SU-DHL-6 (cell line): Measurements from ENCODE around the gene LUC7L2.

Experiments
- H2AFZ ChIP-seq: fragments of 200-600 bp; sonication (generic); 2 replicates; pipeline ENCODE4 v1.6.1; 2014; ENCODE audit warnings: low read depth, mild to moderate bottlenecking, moderate library complexity, mixed read lengths, antibody characterized with exemption, low read length; ENCODE audit not compliant: severe bottlenecking
- H3F3A ChIP-seq: fragments of 200-600 bp; shearing (Covaris generic); 2 replicates; pipeline ENCODE4 v1.6.0; 2016; ENCODE audit warnings: antibody characterized with exemption, mild to moderate bottlenecking; ENCODE audit not compliant: insufficient read depth
- H3K27ac ChIP-seq: fragments of 200-600 bp; sonication (generic); 2 replicates; pipeline ENCODE4 v1.5.1; 2016; ENCODE audit warnings: low read depth, mild to moderate bottlenecking, low read length, moderate library complexity, mixed read lengths
- H3K27me3 ChIP-seq: fragments of 200-600 bp; sonication (generic), shearing (Covaris generic); 2 replicates; pipeline ENCODE4 v1.6.0; 2014; ENCODE audit warnings: mild to moderate bottlenecking, low read length
- H3K36me3 ChIP-seq: fragments of 200-600 bp; sonication (generic); 2 replicates; pipeline ENCODE4 v1.6.1; 2014; ENCODE audit warnings: mild to moderate bottlenecking, low read length, mixed read lengths
- H3K4me2 ChIP-seq: fragments of 300-600, 200-600 bp; shearing (Covaris generic), sonication (generic); 2 replicates; pipeline ENCODE4 v1.6.0; 2014; ENCODE audit warnings: low read length, low read depth, mild to moderate bottlenecking; ENCODE audit not compliant: poor library complexity, severe bottlenecking
- H3K4me3 ChIP-seq: fragments of 200-600 bp; sonication (generic); 2 replicates; pipeline ENCODE4 v1.5.1; 2014; ENCODE audit warnings: antibody characterized with exemption, low read length, mild to moderate bottlenecking, mixed read lengths; ENCODE audit not compliant: insufficient read depth, poor library complexity, severe bottlenecking
- H3K79me2 ChIP-seq: fragments of 200-600 bp; sonication (generic); 2 replicates; pipeline ENCODE4 v1.6.1; 2014; ENCODE audit warnings: mild to moderate bottlenecking, low read length, moderate library complexity; ENCODE audit not compliant: insufficient read depth
- H3K9ac ChIP-seq: fragments of 200-600 bp; sonication (generic); 2 replicates; pipeline ENCODE4 v1.7.0; 2014; ENCODE audit warnings: mild to moderate bottlenecking, low read length
- H3K9me2 ChIP-seq: fragments of 200-600 bp; sonication (generic); replicated peaks from 2 replicates; pipeline ENCODE4 v1.6.1; 2014; ENCODE audit warnings: low read length; ENCODE audit not compliant: insufficient read depth
- H3K9me3 ChIP-seq: fragments of 200-600 bp; sonication (generic); 2 replicates; pipeline ENCODE4 v1.6.1; 2014; ENCODE audit warnings: low read length, mixed read lengths; ENCODE audit not compliant: insufficient read depth
- H4K20me1 ChIP-seq: fragments of 200-600 bp; sonication (generic); 2 replicates; pipeline ENCODE4 v1.6.1; 2014; ENCODE audit warnings: low read depth, mild to moderate bottlenecking, antibody characterized with exemption, low read length, moderate library complexity, mixed read lengths
- EZH2phosphoT487 ChIP-seq: fragments of 200-600 bp; sonication (generic), shearing (Covaris generic); conservative IDR thresholded peaks from 2 replicates; pipeline ENCODE4 v1.6.1; 2018; ENCODE audit warnings: mild to moderate bottlenecking, antibody characterized with exemption, low read length, moderate library complexity, mixed read lengths
- TF ChIP-seq, protein P1 (sequence below): fragments of 200-600 bp; sonication (generic); IDR thresholded peaks from one replicate; pipeline ENCODE4 v1.5.1; 2017; ENCODE audit warnings: antibody characterized with exemption, mild to moderate bottlenecking, low read length, moderate library complexity; ENCODE audit not compliant: insufficient read depth, poor library complexity, severe bottlenecking

Gene LUC7L2

DNA sequence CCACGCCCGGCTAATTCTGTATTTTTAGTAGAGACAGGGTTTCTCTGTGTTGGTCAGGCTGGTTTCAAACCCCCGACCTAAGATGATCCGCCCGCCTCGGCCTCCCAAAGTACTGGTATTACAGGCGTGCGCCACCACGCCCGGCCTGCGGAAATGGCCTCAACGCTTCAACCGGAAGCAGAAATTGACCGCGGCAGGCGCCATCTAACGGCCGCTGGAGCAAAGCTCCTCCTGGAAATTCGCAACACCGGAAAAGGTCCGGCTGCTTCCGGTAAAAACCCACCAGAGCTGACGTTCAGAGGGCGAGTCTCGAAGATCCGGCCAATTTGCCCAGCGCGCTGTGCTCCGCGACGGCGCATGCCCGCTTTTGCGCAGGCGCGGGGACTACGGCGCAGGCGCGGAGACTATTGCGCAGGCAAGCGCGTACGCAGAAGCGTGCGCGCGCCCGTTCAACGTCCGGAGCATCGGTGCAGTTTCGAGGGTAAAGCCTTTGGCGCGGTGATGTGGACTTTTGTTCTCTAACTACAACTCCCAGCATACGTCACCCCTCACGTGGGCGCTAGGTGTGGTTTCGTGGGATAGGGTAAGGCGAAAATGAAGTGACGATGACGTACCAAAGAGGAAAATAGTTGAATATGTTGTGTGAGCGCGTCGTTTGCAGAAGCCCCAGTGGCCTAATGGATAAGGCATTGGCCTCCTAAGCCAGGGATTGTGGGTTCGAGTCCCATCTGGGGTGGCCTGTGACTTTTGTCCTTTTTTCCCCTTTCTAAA lies 19.5 kb upstream of the LUC7L2 start:
- TF ChIP-seq EZH2phosphoT487, result no peak
- TF ChIP-seq, protein P1, sequence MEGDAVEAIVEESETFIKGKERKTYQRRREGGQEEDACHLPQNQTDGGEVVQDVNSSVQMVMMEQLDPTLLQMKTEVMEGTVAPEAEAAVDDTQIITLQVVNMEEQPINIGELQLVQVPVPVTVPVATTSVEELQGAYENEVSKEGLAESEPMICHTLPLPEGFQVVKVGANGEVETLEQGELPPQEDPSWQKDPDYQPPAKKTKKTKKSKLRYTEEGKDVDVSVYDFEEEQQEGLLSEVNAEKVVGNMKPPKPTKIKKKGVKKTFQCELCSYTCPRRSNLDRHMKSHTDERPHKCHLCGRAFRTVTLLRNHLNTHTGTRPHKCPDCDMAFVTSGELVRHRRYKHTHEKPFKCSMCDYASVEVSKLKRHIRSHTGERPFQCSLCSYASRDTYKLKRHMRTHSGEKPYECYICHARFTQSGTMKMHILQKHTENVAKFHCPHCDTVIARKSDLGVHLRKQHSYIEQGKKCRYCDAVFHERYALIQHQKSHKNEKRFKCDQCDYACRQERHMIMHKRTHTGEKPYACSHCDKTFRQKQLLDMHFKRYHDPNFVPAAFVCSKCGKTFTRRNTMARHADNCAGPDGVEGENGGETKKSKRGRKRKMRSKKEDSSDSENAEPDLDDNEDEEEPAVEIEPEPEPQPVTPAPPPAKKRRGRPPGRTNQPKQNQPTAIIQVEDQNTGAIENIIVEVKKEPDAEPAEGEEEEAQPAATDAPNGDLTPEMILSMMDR, result peak; percentile 66
- H2AFZ ChIP-seq, result peak overlapping the region; percentile 74

DNA sequence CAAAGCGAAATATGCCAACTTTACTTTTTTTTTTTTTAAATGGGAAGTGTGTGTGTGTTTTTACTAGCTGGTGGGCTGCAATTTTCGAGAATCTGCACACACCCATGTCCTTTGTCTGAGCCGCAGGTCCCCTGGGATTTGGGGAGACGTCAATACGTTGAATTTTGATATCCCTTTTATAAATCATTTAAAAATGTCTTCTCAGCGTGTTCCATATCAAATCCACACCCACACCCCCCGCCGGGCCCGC lies 19.0 kb upstream of the LUC7L2 start:
- Histone ChIP-seq H3K9me3 (no peaks in the 10 kb centered on the region), H4K20me1 (no peaks in the 10 kb centered on the region), H3K36me3 (no peaks in the 10 kb centered on the region), H3K4me3 (peak overlapping the region; percentile 95), H3K4me2 (peak overlapping the region; percentile 85), H3K9ac (peak overlapping the region; percentile 88), H3K79me2 (peaks cover 17% of the 10 kb centered on the region), H3K9me2 (no peaks in the 10 kb centered on the region), H2AFZ (peak overlapping the region; percentile 93), H3K27ac (peak overlapping the region; percentile 95), H3K27me3 (no peaks in the 10 kb centered on the region), H3F3A (peaks cover 41% of the 10 kb centered on the region)
- TF ChIP-seq, protein P1, result no peak
- TF ChIP-seq EZH2phosphoT487, result no peak

More for the DNA sequence above, 19.5 kb upstream of the LUC7L2 start:
- Histone ChIP-seq H3K4me2 (peak overlapping the region; percentile 85), H3K36me3 (no peaks in the 10 kb centered on the region), H4K20me1 (no peaks in the 10 kb centered on the region), H3K27me3 (no peaks in the 10 kb centered on the region), H3K79me2 (peaks cover 17% of the 10 kb centered on the region), H3K4me3 (peak overlapping the region; percentile 95), H3K27ac (peak overlapping the region; percentile 95), H3K9me3 (no peaks in the 10 kb centered on the region), H3F3A (peaks cover 38% of the 10 kb centered on the region), H3K9ac (peak overlapping the region; percentile 88), H3K9me2 (no peaks in the 10 kb centered on the region)

DNA sequence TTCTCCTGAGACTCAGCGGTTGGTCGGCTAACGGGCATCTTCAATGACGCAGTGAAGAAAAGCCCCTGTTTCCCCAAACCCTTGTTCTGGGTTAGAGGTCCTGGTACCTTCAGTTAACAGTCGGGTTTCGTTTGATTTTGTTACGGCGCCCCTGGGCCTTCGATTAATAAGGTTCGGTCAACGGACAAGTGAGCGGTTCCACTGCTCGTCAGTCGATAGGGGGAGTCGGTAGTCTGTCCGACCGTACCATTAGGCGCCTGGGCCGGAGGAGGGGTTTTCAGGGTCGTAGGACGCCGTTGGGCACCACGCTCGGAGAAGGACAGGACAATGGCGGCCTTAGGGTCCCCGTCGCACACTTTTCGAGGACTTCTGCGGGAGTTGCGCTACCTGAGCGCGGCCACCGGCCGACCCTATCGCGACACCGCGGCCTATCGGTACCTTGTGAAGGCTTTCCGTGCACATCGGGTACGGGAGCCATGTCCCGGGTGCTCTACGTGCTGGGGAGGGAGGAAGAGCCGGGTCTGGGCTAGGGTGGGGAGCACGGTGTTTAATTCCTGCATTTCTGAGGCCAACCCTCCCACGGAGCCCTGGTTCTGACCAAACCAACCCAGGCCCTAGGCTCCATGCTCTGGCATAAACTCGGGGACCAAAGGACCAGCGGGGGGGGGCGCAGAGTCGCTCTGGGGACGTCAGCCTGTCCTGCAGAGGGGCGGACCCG lies 18.5 kb upstream of the LUC7L2 start, which contains the start of gene FMC1:
Gene FMC1, plus strand, starts transcription at position 280 of the 718 bp plus-strand sequence. Its CDS starts 48 bp downstream, at position 328.
- no peaks in the 10 kb centered on the region for H3K9me2 ChIP-seq
- H3K36me3 ChIP-seq, result no peaks in the 10 kb centered on the region
- peak within 1 kb of the TSS; percentile 93 for H2AFZ ChIP-seq
- H3F3A ChIP-seq, result peaks cover 41% of the 10 kb centered on the region
- H3K27me3 ChIP-seq, result no peaks in the 10 kb centered on the region
- H3K79me2 ChIP-seq, result peaks cover 17% of the 10 kb centered on the region
- H3K9ac ChIP-seq, result peak within 1 kb of the TSS; percentile 88
- TF ChIP-seq, protein P1, result no peak
- TF ChIP-seq EZH2phosphoT487, result no peak
- no peaks in the 10 kb centered on the region for H4K20me1 ChIP-seq
- H3K9me3 ChIP-seq, result no peaks in the 10 kb centered on the region
- peak within 1 kb of the TSS; percentile 85 for H3K4me2 ChIP-seq
- peak within 1 kb of the TSS; percentile 95 for H3K4me3 ChIP-seq
- peak within 1 kb of the TSS; percentile 95 for H3K27ac ChIP-seq
